Measurements from ENCODE around the gene ATP2B2. TPM values are rescaled to one million over a fixed set of nuclear protein-coding genes. Genes with fewer than 3 reads are reported as not detected.
A peak's percentile ranks its signal among the peaks of the same experiment; 100 is the strongest.

The ATP2B2 gene
- total RNA-seq, 1 donor from 2014 or later = 0.42 TPM

DNA sequence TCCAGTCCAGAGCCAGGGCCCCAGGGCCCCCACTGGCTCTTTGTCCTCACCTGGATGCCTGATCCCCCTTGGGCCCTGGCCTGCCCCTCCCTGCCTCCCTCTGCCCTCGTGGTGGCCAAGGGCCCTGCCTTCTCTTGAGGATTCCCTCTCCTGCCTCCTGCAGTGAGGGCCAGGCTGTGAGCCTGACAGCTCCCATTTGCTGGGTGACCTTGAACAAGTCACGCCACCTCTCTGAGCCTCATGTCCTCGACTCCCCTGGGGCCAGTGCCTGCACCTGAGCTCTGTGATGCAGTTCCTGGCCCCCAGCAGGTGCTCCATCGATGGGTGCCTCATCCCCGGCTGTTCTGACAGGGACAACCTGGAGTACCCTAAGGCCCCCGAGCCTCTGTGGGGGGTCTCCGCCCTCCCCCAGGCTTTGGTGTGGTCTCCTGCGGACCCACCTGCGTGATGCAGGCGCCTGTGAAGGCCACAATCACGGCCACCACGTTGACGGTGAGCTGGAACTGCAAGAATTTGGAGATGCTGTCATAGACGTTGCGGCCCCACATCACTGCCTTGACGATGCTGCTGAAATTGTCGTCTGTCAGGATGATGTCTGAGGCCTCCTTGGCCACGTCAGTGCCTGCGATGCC is 160.3 kb downstream of the ATP2B2 start:
- TF ChIP-seq, protein P1, sequence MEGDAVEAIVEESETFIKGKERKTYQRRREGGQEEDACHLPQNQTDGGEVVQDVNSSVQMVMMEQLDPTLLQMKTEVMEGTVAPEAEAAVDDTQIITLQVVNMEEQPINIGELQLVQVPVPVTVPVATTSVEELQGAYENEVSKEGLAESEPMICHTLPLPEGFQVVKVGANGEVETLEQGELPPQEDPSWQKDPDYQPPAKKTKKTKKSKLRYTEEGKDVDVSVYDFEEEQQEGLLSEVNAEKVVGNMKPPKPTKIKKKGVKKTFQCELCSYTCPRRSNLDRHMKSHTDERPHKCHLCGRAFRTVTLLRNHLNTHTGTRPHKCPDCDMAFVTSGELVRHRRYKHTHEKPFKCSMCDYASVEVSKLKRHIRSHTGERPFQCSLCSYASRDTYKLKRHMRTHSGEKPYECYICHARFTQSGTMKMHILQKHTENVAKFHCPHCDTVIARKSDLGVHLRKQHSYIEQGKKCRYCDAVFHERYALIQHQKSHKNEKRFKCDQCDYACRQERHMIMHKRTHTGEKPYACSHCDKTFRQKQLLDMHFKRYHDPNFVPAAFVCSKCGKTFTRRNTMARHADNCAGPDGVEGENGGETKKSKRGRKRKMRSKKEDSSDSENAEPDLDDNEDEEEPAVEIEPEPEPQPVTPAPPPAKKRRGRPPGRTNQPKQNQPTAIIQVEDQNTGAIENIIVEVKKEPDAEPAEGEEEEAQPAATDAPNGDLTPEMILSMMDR (conservative IDR thresholded peaks at IDR 0.05) = no peak
- Mint-ChIP-seq H3K27me3 (ENCODE audit: low read depth) (peaks cover 6% of the 10 kb centered on the region), H3K4me1 (no peaks in the 10 kb centered on the region), H3K36me3 (ENCODE audit: low read depth) (no peaks in the 10 kb centered on the region), H3K4me3 (no peak overlapping the region), H3K27ac (ENCODE audit: unreplicated experiment) (no peak overlapping the region), H3K9me3 (no peaks in the 10 kb centered on the region)
- DNase-seq (ENCODE audit: low read depth, low spot score) = no peak

DNA sequence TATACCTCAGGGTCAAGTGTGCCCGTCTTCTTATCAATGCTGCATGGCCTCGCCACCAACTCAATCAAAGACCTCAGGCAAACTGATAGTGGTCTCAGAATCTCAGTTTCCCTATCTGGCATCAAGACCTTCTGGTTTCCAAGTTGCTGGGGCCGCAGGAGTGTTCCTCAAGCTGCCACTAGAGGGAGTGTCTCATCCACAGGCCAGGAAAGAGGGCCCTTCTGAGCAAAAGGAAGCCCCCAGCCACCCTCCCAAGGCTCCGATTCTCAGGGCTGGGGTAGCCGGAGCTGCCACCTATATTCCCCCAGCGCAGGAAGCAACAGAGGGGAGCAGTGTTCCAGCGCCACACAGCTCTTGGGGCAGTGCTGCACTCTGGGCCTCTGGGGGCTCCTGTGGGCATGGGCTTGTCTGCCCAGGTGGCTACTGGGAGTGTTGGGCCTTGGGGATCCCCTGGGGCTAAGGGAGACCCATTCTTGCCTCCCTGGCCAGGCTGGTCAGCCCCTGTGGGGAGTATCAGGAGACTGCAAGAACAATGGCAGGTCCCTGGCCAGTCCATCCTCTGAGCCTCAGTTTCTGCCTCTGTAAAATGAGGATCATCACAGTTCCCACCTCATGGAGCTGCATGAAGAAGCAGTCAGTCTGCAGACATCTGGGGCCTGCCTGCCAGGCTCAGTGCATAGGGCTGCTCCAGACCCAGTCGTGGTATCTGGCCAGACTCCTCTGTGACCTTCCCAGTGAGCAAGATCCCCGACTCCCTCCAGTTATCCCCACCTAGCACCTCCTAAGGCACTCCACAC is 161.0 kb downstream of the ATP2B2 start:
- DNase-seq (ENCODE audit: low read depth, low spot score) = peak; percentile 70
- no peaks in the 10 kb centered on the region for H3K4me1 Mint-ChIP-seq
- no peak overlapping the region for H3K4me3 Mint-ChIP-seq
- H3K36me3 Mint-ChIP-seq (ENCODE audit: low read depth) = no peaks in the 10 kb centered on the region
- peak overlapping the region; percentile 85 for H3K27ac Mint-ChIP-seq (ENCODE audit: unreplicated experiment)
- H3K9me3 Mint-ChIP-seq = no peaks in the 10 kb centered on the region
- H3K27me3 Mint-ChIP-seq (ENCODE audit: low read depth) = peaks cover 6% of the 10 kb centered on the region
- TF ChIP-seq, protein P1 (conservative IDR thresholded peaks at IDR 0.05) = peak; percentile 89

DNA sequence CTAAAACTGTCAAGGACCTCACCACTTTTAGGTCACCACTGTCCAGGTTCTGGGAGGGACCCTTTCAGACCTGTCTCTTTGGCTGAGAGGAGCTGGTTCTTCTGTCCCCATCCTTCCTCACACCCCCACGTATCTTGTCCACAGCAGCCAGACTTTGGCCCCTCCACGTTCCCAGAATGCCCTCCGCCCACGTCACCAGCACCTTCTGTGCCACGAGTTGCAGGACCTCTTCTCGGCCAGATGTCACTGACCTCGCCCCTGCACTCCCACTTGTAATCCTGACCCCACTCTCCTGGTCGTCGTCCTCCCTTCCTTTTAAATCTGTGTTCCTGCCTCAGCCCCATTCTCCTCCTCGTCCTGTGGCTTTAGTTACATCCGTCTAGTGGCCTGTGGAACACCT is 161.9 kb downstream of the ATP2B2 start:
- H3K27me3 Mint-ChIP-seq (ENCODE audit: low read depth) = peaks cover 6% of the 10 kb centered on the region
- no peaks in the 10 kb centered on the region for H3K36me3 Mint-ChIP-seq (ENCODE audit: low read depth)
- H3K27ac Mint-ChIP-seq (ENCODE audit: unreplicated experiment) = no peak overlapping the region
- H3K9me3 Mint-ChIP-seq = no peaks in the 10 kb centered on the region
- no peak for DNase-seq (ENCODE audit: low read depth, low spot score)
- no peak overlapping the region for H3K4me3 Mint-ChIP-seq
- TF ChIP-seq, protein P1 (conservative IDR thresholded peaks at IDR 0.05) = no peak
- H3K4me1 Mint-ChIP-seq = peaks cover 4% of the 10 kb centered on the region

DNA sequence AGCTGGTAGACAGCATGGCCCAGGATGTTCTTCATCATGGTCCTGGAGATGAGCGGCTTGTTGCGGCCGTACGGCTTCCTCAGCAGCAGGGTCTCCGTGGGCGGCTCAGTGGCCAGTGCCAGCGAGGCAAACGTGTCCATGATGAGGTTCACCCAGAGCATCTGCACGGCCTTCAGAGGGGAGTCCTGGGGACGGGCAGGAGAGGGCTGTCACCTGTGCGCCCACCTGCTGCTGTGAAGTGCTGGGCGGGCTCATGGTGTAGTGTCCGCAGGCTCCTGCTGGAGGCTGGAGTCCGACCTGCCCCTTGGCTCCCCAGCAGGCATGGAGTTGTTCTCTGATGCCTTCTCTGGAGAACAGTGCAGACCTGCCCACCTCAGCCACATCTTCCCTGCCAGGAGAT is 162.6 kb downstream of the ATP2B2 start:
- no peak overlapping the region for H3K4me3 Mint-ChIP-seq
- peaks cover 8% of the 10 kb centered on the region for H3K4me1 Mint-ChIP-seq

DNA sequence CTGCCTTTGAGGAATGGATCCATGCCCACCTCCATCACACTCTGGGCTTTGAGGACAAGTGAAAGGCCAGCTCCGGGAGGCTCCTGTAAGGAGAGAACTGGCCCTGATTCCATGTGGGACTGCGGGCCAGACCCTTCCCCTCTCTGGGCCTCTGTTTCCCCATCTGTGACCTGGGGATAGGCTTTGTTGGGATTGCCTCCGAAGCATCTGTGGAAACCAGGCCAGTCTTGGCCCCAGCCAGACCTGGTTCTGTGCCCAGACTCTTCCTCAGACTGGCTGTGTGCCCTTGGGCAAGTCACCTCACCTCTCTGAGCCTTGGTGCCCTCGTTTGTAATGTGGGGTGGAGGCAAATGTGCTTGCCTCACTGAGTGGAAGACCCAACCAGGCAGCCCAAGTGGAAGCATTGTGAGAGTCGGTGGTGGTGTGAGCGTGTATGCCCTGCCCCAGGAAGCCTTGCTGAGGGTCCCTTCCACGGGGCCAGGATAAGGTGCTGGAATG is 163.4 kb downstream of the ATP2B2 start:
- no peak for DNase-seq (ENCODE audit: low read depth, low spot score)
- H3K4me1 Mint-ChIP-seq = peaks cover 8% of the 10 kb centered on the region
- no peak overlapping the region for H3K27ac Mint-ChIP-seq (ENCODE audit: unreplicated experiment)
- no peaks in the 10 kb centered on the region for H3K36me3 Mint-ChIP-seq (ENCODE audit: low read depth)
- TF ChIP-seq, protein P1 (conservative IDR thresholded peaks at IDR 0.05) = no peak
- H3K27me3 Mint-ChIP-seq (ENCODE audit: low read depth) = peaks cover 6% of the 10 kb centered on the region
- H3K9me3 Mint-ChIP-seq = no peaks in the 10 kb centered on the region
- H3K4me3 Mint-ChIP-seq = no peak overlapping the region

More for the DNA sequence above, 162.6 kb downstream of the ATP2B2 start:
- Mint-ChIP-seq H3K36me3 (ENCODE audit: low read depth) (no peaks in the 10 kb centered on the region), H3K9me3 (no peaks in the 10 kb centered on the region), H3K27me3 (ENCODE audit: low read depth) (peaks cover 6% of the 10 kb centered on the region), H3K27ac (ENCODE audit: unreplicated experiment) (no peak overlapping the region)
- TF ChIP-seq, protein P1 (conservative IDR thresholded peaks at IDR 0.05) = no peak
- DNase-seq (ENCODE audit: low read depth, low spot score) = no peak

All from neural crest cell (in vitro differentiated cells).